Body of pancreas (tissue), 4 donors: ENCODE results near the gene POLR3E. TPM values are rescaled to one million over a fixed set of nuclear protein-coding genes. Genes with fewer than 3 reads are reported as not detected.

Experiments used
- ATAC-seq: fragments of 150-250 bp; one replicate; pipeline ENCODE4 v1.9.1; 2016
- DNase-seq, 4 donors: peaks; one replicate each; pipeline ENCODE4 v3.0.0-alpha.2; 2019
- H3K27ac ChIP-seq, 4 donors: fragments of 200-600 bp; sonication (generic); 1 replicate in 3 of 4; 2 replicates in 1 of 4; pipeline versions ENCODE4 v1.5.1 to v1.6.1; 2016 to 2019; ENCODE audit warnings: mild to moderate bottlenecking in 1 of 4, mixed read lengths in 1 of 4, moderate library complexity in 1 of 4
- H3K27me3 ChIP-seq, 2 donors: fragments of 200-600 bp; sonication (generic); one replicate each; pipeline ENCODE4 v1.6.0; 2016; ENCODE audit warnings: mild to moderate bottlenecking in 1 of 2
- H3K36me3 ChIP-seq, 2 donors: fragments of 200-600 bp; sonication (generic); replicated peaks in 1 of 2; 2 replicates each; pipeline ENCODE4 v1.5.1; 2016; ENCODE audit warnings: low read depth in 2 of 2; ENCODE audit not compliant: insufficient read depth in 1 of 2
- H3K4me1 ChIP-seq: fragments of 200-600 bp; sonication (generic); one replicate; pipeline ENCODE4 v1.6.0; 2016
- H3K4me3 ChIP-seq, 2 donors: fragments of 200-600 bp; sonication (generic); 1 replicate in 1 of 2; 2 replicates in 1 of 2; pipeline ENCODE4 v1.5.1; 2016 to 2019
- H3K9me3 ChIP-seq, 3 donors: fragments of 200-600 bp; sonication (generic); 1 replicate in 2 of 3; 2 replicates in 1 of 3; pipeline ENCODE4 v1.5.1; 2016
- POLR2A ChIP-seq, 3 donors: fragments of 450-650 bp; IDR thresholded peaks; one replicate each; pipeline ENCODE4 v1.6.1; 2016; ENCODE audit warnings: antibody characterized with exemption in 3 of 3, mild to moderate bottlenecking in 2 of 3
- WGBS, 2 donors: methylation state at CpG; one replicate each; pipeline ENCODE4 v1.1.5; 2017; 5-methylcytosine and 5-hydroxymethylcytosine counted together
- intact Hi-C: fragments of 100-400 bp; cut with DNase I; formaldehyde crosslinking; loops from one replicate; pipeline ENCODE4 v1.15.1; 2023
- total RNA-seq, 2 donors: library from RNA; depleted of rRNA; stranded (reverse); fragments of >200 nt; gene quantifications; one replicate each; pipeline ENCODE4 v1.1.0, GENCODE V29; 2016
- TF ChIP-seq, protein P1 (sequence below), 7 experiments: fragments of 450-650 bp in 4 of 7; fragments of 200-600 bp in 3 of 7; sonication (generic) in 3 of 7; IDR thresholded peaks; one replicate each; pipeline ENCODE4 v1.5.1; 2016 to 2019; ENCODE audit warnings: antibody characterized with exemption in 7 of 7

Gene POLR3E
- total RNA-seq, 2 donors from 2014 or later, result 52.1 to 94.9 TPM

DNA sequence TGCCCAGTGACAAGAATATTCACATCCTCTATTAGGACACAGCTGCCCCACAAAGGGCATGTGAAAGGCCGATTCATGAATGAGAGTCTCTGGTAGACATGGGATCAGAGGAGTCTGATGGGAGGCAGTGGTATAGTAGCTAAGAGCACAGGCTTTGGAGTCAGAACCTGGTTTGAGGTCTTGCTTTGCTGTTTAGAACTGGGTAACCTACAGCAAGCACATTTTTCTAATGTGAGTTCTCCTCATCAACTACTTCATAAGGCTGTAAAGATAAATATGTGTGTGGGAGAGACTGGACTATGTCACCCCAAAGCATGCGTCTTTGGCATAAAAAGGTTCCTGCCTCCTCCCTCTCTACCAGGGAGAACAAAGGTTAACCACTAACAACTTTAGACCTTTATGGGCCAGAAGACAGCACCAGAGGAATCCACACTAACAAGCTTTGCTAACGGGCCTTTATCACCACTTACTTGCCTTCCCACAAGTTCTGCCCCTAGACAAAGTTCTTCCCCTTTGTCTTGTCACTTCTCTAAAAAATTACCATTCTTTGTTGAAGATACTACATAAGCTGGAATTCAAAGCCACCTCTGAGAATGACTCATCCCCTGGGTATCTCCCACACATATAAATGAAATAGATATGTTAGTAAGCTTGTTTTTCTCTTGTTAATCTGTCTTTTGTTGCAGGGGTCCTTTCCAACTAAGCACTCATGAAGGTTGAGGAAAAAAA is 56.1 kb downstream of the POLR3E start:
- TF ChIP-seq, protein P1, sequence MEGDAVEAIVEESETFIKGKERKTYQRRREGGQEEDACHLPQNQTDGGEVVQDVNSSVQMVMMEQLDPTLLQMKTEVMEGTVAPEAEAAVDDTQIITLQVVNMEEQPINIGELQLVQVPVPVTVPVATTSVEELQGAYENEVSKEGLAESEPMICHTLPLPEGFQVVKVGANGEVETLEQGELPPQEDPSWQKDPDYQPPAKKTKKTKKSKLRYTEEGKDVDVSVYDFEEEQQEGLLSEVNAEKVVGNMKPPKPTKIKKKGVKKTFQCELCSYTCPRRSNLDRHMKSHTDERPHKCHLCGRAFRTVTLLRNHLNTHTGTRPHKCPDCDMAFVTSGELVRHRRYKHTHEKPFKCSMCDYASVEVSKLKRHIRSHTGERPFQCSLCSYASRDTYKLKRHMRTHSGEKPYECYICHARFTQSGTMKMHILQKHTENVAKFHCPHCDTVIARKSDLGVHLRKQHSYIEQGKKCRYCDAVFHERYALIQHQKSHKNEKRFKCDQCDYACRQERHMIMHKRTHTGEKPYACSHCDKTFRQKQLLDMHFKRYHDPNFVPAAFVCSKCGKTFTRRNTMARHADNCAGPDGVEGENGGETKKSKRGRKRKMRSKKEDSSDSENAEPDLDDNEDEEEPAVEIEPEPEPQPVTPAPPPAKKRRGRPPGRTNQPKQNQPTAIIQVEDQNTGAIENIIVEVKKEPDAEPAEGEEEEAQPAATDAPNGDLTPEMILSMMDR (IDR thresholded peaks at IDR 0.05), result no peak
- TF ChIP-seq POLR2A (IDR thresholded peaks at IDR 0.05), result no peak
- no peak overlapping the region for H3K4me3 ChIP-seq
- H3K27ac ChIP-seq, result peak overlapping the region; percentile 0 to 67 (median 46)
- WGBS, 2 donors, result 40 to 41% methylated on average over 3 of the region's 3 CpGs
- intact Hi-C loops, result no loop called here
- H3K36me3 ChIP-seq, result peaks cover 0 to 4% of the 10 kb centered on the region in 2 donors
- H3K4me1 ChIP-seq, result peaks cover 15% of the 10 kb centered on the region
- peak; percentile 47 for ATAC-seq
- H3K27me3 ChIP-seq, result no peaks in the 10 kb centered on the region
- H3K9me3 ChIP-seq, result no peaks in the 10 kb centered on the region
- peak in 1 of 4 donors; percentile 21 for DNase-seq

DNA sequence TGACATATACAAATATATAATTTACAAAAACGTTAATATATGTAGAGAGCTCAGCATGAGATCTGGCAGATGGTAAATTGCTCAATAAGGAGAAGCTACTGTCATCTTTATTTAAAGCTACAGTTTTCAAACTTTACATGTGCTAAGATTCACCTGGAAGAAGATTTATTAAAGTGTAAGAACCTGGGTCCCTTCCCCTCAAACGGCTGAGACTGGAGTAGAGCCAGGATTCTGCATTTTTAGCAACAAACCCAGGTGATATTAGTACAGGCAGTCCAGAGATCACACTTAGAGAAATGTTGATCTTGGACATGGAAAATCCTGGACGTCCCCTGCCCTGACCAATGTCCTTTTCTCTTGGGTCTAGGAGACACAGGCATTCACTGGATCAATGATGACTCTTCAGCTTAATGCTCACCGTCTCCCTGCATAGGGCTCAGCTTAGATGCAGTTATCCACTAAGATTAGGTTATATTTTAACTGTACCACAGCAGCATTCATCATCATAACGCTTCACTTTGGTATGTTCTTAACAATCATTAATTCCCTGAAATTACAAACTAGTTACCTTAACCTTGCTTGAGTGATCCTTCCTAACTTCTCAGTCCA is 56.8 kb downstream of the POLR3E start:
- Histone ChIP-seq H3K27ac (peak overlapping the region; percentile 0 to 67 (median 40)), H3K9me3 (no peaks in the 10 kb centered on the region), H3K36me3 (peaks cover 0 to 3% of the 10 kb centered on the region in 2 donors), H3K27me3 (no peaks in the 10 kb centered on the region), H3K4me3 (no peak overlapping the region), H3K4me1 (peaks cover 15% of the 10 kb centered on the region)
- no peak for TF ChIP-seq POLR2A (IDR thresholded peaks at IDR 0.05)
- TF ChIP-seq, protein P1 (IDR thresholded peaks at IDR 0.05), result no peak
- DNase-seq (no peak), ATAC-seq (peak; percentile 74)
- intact Hi-C loops, result no loop called here
- 35% methylated on average over 5 of the region's 5 CpGs for WGBS, 2 donors

DNA sequence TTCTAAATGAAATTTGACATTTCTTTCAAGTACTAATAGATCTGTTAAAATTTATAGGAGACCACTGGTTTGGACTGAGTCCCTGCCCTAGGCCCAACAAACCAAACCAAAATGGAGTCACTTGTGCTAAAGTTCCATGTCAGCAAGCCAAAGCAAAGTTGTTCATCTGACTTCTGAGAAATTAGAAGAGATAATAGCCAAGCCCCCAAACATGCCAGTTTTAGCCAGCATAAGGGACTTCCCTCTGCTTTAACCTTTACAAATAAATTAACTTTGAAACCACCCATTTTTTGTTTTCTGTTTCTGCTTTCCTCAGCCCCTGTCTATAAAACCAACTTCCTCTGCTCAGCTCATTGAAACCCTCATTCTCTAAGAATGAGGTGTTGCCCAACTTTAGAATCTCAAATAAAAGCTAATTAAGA is 58.3 kb downstream of the POLR3E start:
- intact Hi-C loops, result no loop called here
- TF ChIP-seq POLR2A (IDR thresholded peaks at IDR 0.05), result no peak
- TF ChIP-seq, protein P1 (IDR thresholded peaks at IDR 0.05), result no peak
- ATAC-seq (no peak), DNase-seq (no peak)
- no peak overlapping the region for H3K27ac ChIP-seq
- no peaks in the 10 kb centered on the region for H3K36me3 ChIP-seq
- H3K4me1 ChIP-seq, result peaks cover 15% of the 10 kb centered on the region
- no peaks in the 10 kb centered on the region for H3K27me3 ChIP-seq
- H3K9me3 ChIP-seq, result no peaks in the 10 kb centered on the region
- no peak overlapping the region for H3K4me3 ChIP-seq

DNA sequence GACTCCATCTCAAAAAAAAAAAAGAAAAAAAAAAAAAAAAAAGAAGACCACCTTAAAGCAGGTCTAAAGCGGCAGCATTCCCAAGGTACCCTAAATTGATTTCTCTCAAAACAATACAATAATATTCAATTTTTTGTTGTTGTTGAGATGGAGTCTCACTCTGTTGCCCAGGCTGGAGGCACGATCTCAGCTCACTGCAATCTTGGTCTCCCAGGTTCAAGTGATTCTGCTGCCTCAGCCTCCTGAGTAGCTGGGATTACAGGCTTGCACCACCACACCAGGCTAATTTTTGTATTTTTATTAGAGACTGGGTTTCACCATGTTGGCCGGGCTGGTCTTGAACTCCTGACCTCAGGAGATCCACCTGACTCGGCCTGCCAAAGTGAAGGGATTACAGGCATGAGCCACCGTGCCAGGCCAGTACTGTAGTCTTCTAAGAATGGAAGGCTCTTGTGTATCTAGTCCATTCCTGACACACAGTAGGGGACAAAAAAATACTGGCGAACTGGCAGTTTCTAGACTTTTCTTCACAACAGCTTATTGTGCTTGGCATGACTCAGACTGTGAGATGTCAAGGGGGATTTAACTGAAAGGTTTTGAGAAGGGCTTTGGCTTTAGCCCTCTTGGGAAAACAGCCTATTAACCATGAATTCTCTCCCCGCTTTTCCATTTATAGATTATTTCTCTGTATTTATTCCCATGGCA is 59.9 kb downstream of the POLR3E start:
- H3K9me3 ChIP-seq, result no peaks in the 10 kb centered on the region
- peaks cover 15% of the 10 kb centered on the region for H3K4me1 ChIP-seq
- ATAC-seq, result no peak
- H3K27ac ChIP-seq, result no peak overlapping the region
- TF ChIP-seq, protein P1 (IDR thresholded peaks at IDR 0.05), result no peak
- no peak for TF ChIP-seq POLR2A (IDR thresholded peaks at IDR 0.05)
- peaks cover 0 to under 1% of the 10 kb centered on the region in 2 donors for H3K36me3 ChIP-seq
- 95 to 98% methylated on average over 4 to 7 of the region's 7 CpGs for WGBS, 2 donors
- intact Hi-C loops, result no loop called here
- no peak for DNase-seq
- H3K27me3 ChIP-seq, result no peaks in the 10 kb centered on the region
- no peak overlapping the region for H3K4me3 ChIP-seq
